Peyer's patch (tissue), 4 donors: ENCODE results near the gene EXOSC9. TPM values are rescaled to one million over a fixed set of nuclear protein-coding genes. Genes with fewer than 3 reads are reported as not detected.

ENCODE experiments used
- DNase-seq, 3 donors: peaks; one replicate each; pipeline ENCODE4 v3.0.0-alpha.2; 2017 to 2019
- H3K27ac ChIP-seq, 4 donors: fragments of 200-600 bp; sonication (generic); one replicate each; pipeline ENCODE4 v1.5.1; 2016 to 2019
- H3K27me3 ChIP-seq, 2 donors: fragments of 200-600 bp; sonication (generic); one replicate each; pipeline ENCODE4 v1.5.1; 2019
- H3K36me3 ChIP-seq, 3 donors: fragments of 200-600 bp; sonication (generic); one replicate each; pipeline ENCODE4 v1.5.1; 2016 to 2019
- H3K4me1 ChIP-seq, 4 donors: fragments of 200-600 bp; sonication (generic); one replicate each; pipeline ENCODE4 v1.5.1; 2016 to 2019
- H3K4me3 ChIP-seq, 4 donors: fragments of 200-600 bp; sonication (generic); 1 replicate in 3 of 4; 2 replicates in 1 of 4; pipeline ENCODE4 v1.5.1; 2016 to 2019; ENCODE audit warnings: mild to moderate bottlenecking in 1 of 4
- H3K9me3 ChIP-seq, 4 donors: fragments of 200-600 bp; sonication (generic); one replicate each; pipeline ENCODE4 v1.5.1; 2016 to 2019; ENCODE audit warnings: mild to moderate bottlenecking in 1 of 4
- CTCF ChIP-seq, 6 experiments: fragments of 450-650 bp in 4 of 6; fragments of 200-600 bp in 2 of 6; sonication (generic) in 1 of 6; IDR thresholded peaks; one replicate each; pipeline ENCODE4 v1.5.1; 2017 to 2019; ENCODE audit warnings: antibody characterized with exemption in 6 of 6, mild to moderate bottlenecking in 3 of 6, moderate library complexity in 1 of 6
- POLR2A ChIP-seq, 2 donors: fragments of 450-650 bp; IDR thresholded peaks; one replicate each; pipeline ENCODE4 v1.5.1; 2017; ENCODE audit warnings: antibody characterized with exemption in 2 of 2, mild to moderate bottlenecking in 2 of 2, moderate library complexity in 2 of 2
- total RNA-seq, 4 donors: library from RNA; depleted of rRNA; stranded (reverse); fragments of >200 nt; gene quantifications; one replicate each; pipeline ENCODE4 v1.1.0, GENCODE V29; 2016

EXOSC9 gene
- total RNA-seq, 4 donors from 2014 or later: 9.5 to 69.3 (median 17.9) TPM

- no peaks in the 10 kb centered on the region for H3K4me1 ChIP-seq
- no peak overlapping the region for H3K4me3 ChIP-seq
- H3K36me3 ChIP-seq: no peaks in the 10 kb centered on the region
- no peak overlapping the region for H3K27ac ChIP-seq
- DNase-seq: no peak
- H3K27me3 ChIP-seq: no peaks in the 10 kb centered on the region
- H3K9me3 ChIP-seq: no peaks in the 10 kb centered on the region
- TF ChIP-seq CTCF (IDR thresholded peaks at IDR 0.05) (no peak), POLR2A (IDR thresholded peaks at IDR 0.05) (no peak)
Observed at GRCh38 chr4:121789455-121789854, 11.7 kb upstream of the EXOSC9 start.

GRCh38 chr4:121789960-121790829, 10.9 kb upstream of the EXOSC9 start:
- Histone ChIP-seq H3K9me3 (no peaks in the 10 kb centered on the region), H3K4me1 (no peaks in the 10 kb centered on the region), H3K27me3 (no peaks in the 10 kb centered on the region), H3K4me3 (no peak overlapping the region), H3K36me3 (no peaks in the 10 kb centered on the region), H3K27ac (no peak overlapping the region)
- no peak for TF ChIP-seq CTCF (IDR thresholded peaks at IDR 0.05)
- no peak for TF ChIP-seq POLR2A (IDR thresholded peaks at IDR 0.05)
- DNase-seq: no peak

- Histone ChIP-seq H3K27me3 (no peaks in the 10 kb centered on the region), H3K9me3 (no peaks in the 10 kb centered on the region), H3K4me3 (no peak overlapping the region), H3K36me3 (no peaks in the 10 kb centered on the region), H3K27ac (no peak overlapping the region), H3K4me1 (no peaks in the 10 kb centered on the region)
- TF ChIP-seq CTCF (IDR thresholded peaks at IDR 0.05) (no peak), POLR2A (IDR thresholded peaks at IDR 0.05) (no peak)
- DNase-seq: no peak
Observed at GRCh38 chr4:121790976-121791375, 10.1 kb upstream of the EXOSC9 start.

- no peaks in the 10 kb centered on the region for H3K9me3 ChIP-seq
- TF ChIP-seq CTCF (IDR thresholded peaks at IDR 0.05): no peak
- TF ChIP-seq POLR2A (IDR thresholded peaks at IDR 0.05): no peak
- H3K4me1 ChIP-seq: no peaks in the 10 kb centered on the region
- no peak overlapping the region for H3K27ac ChIP-seq
- H3K27me3 ChIP-seq: no peaks in the 10 kb centered on the region
- no peak overlapping the region for H3K4me3 ChIP-seq
- no peaks in the 10 kb centered on the region for H3K36me3 ChIP-seq
- no peak for DNase-seq
Observed at GRCh38 chr4:121791481-121791880, 9.6 kb upstream of the EXOSC9 start.

DNA sequence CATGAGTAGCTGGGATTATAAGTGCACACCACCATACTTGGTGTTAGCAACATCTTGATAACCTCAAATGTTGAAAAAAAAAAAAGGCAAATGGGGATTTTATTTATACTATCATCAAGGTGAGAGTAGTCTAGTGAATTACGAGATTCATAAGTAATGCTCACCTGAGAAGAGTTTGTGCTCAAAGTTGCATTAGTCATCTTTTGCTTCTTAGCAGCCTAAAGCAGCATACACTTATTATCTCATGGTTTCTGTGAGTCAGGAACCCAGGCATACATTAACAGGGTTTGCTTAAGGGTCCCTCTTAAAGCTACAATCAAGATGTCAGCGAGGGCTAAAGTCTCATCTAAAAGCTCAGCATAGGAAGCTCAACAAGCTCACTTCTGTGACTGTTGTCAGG, 8.2 kb upstream of the EXOSC9 start:
- Histone ChIP-seq H3K4me1 (no peaks in the 10 kb centered on the region), H3K9me3 (no peaks in the 10 kb centered on the region), H3K36me3 (no peaks in the 10 kb centered on the region), H3K27ac (no peak overlapping the region), H3K4me3 (no peak overlapping the region), H3K27me3 (no peaks in the 10 kb centered on the region)
- TF ChIP-seq CTCF (IDR thresholded peaks at IDR 0.05) (no peak), POLR2A (IDR thresholded peaks at IDR 0.05) (no peak)
- DNase-seq: no peak
